ENCODE data around the gene RREB1.

The RREB1 gene

GRCh38 chr6:7100072-7100752 lies 7.5 kb upstream of the RREB1 start:
- DNase-seq (ENCODE audit: low spot score), result no peak

- no peak for DNase-seq (ENCODE audit: low spot score)
Observed at GRCh38 chr6:7100753-7101081, 7.0 kb upstream of the RREB1 start.

- no peak for DNase-seq (ENCODE audit: low spot score)
Observed at GRCh38 chr6:7101290-7101689, 6.5 kb upstream of the RREB1 start.

- DNase-seq (ENCODE audit: low spot score), result no peak
Observed at GRCh38 chr6:7104752-7105151, 3.0 kb upstream of the RREB1 start.

- DNase-seq (ENCODE audit: low spot score), result no peak
Observed at GRCh38 chr6:7106215-7106751, 1.5 kb upstream of the RREB1 start.

- peak; percentile 78 for DNase-seq (ENCODE audit: low spot score)
Observed at GRCh38 chr6:7106752-7107577, 796 bp upstream of the RREB1 start.

GRCh38 chr6:7108196-7108963 lies 619 bp downstream of the RREB1 start:
- DNase-seq (ENCODE audit: low spot score), result peak; percentile 72

GRCh38 chr6:7108964-7109836 lies 1.4 kb downstream of the RREB1 start:
- peak; percentile 82 for DNase-seq (ENCODE audit: low spot score)

GRCh38 chr6:7110092-7110792 lies 2.5 kb downstream of the RREB1 start:
- DNase-seq (ENCODE audit: low spot score), result no peak

GRCh38 chr6:7111095-7111690 lies 3.4 kb downstream of the RREB1 start:
- no peak for DNase-seq (ENCODE audit: low spot score)

GRCh38 chr6:7112171-7112570 lies 4.4 kb downstream of the RREB1 start:
- no peak for DNase-seq (ENCODE audit: low spot score)

GRCh38 chr6:7112741-7113313 lies 5.1 kb downstream of the RREB1 start:
- peak; percentile 53 for DNase-seq (ENCODE audit: low spot score)

GRCh38 chr6:7114744-7115458 lies 7.1 kb downstream of the RREB1 start:
- no peak for DNase-seq (ENCODE audit: low spot score)

GRCh38 chr6:7115543-7116231 lies 7.9 kb downstream of the RREB1 start:
- peak; percentile 23 for DNase-seq (ENCODE audit: low spot score)

GRCh38 chr6:7119272-7119801 lies 11.6 kb downstream of the RREB1 start:
- no peak for DNase-seq (ENCODE audit: low spot score)

GRCh38 chr6:7121700-7122241 lies 14.0 kb downstream of the RREB1 start:
- no peak for DNase-seq (ENCODE audit: low spot score)

- no peak for DNase-seq (ENCODE audit: low spot score)
Observed at GRCh38 chr6:7122684-7123083, 14.9 kb downstream of the RREB1 start.

GRCh38 chr6:7124114-7124513 lies 16.4 kb downstream of the RREB1 start:
- no peak for DNase-seq (ENCODE audit: low spot score)

All from AG20443 (cell line).